ENCODE results near the gene LZTS2.

The LZTS2 gene

DNA sequence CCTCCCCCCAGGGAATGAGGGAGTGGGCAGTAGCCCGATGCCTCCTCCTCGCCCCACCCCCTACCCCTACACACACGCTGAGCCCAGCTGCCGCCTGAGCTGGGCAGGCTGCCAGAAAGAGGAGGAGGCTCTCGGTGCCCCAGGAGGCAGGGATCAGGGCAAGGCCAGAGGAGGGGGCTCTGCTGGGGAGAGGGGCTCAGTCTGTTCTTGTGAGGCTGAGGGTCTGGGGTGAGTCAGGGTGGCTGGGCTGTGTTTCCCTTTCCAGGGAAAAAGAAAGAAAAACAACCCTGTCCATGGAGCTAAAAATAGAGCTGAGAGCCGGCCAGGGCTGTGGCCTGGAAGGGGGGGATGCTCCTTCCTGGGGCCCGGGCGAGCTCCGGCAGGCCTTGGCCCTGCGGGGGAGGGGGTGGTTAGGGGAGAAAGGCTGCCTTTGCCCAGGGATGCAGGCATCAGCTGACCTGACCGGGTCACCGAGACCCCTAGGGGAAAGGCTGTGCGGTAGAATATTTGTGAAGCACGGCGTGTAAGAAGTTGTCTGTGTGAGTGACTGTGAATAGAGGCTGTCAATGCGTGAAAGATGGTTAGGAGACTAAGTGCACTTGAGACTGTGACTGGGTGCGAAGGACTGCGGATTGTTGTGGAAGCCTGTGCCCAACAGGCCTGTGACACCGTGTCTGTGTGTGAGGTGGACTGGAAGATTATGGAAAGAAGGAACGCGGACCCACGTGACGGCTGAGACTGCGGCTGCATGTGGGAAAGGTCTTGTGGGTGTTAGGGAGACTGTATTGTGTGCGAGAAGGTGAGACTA, 1.2 kb upstream of the LZTS2 start:
- peak; percentile 35 for DNase-seq (ENCODE audit: low read depth)

DNA sequence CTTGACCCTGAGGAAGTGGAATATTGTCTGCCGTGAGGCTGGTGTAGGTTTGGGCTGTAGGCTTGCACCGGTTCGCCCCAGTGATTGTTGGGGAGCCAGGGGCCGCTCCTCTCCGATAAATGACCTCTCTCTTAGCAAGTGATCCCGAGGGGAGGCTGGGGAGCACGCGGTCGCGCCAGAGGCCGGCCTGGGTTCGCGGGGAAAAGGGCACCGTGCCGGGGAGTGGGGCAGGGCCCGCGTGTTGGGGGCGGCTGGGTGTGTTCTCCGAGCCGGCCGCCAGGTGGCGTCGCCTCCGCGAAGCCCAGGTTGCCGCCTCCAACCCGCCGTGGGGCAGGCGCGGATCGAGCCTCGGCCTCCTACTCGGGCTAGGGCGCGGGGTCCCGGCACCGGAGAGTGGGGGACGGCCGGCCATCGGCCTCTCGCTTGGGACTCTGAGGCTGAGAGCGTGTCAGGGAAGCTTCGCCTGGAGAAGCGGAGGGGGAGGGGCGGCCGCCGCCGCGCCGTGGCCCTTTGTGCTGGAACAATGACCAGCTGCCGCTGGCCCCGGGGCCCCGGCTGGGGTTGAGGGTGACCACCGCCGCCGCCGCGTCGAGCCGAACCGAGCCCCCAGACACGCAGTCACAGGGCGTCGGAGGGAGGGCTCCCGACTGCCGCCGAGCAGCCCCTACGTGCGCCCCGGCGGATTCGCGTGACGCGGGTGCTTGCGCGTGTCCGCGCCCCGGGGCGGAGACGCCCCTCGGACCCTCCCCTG, 442 bp upstream of the LZTS2 start:
- DNase-seq (ENCODE audit: low read depth), result peak; percentile 71

DNA sequence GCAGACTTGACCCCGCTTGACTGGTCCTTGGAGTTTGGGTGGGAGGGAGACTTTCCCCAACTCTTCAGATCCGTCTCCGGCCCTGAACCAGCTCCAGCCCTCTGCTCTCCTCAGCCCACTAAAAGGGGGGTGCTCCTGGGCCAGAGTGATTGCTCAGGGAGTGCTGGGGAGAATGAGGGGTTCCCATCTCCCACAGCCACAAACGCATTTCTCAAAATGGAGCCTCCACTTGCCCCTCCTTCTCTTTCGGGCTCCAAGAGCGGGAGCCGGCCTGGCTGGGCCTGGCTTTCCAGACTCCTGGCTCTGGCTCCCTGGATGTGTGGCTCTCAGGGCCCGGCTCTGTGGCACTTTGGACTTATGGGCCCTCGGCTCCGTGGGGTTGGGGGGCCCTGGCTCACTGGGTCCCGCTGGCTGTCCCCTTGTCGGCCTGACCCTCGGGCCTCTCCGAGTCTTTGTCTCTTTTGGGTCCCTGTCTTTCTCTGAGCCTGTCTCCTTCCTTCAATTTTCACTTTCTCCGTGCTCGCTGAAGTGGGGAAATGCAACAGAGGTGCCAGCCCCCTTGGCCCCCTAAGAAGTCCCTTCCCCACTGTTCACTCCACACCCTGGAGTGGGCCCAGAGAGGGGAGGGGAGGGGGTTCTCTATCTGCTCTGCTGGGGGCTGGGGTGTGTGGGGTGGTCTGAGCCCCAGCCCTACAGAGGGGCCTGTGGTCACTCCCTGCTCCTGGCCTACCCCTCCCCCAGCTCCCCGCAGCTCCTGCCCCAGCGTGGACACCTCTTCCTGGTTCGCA, 713 bp downstream of the LZTS2 start:
- DNase-seq (ENCODE audit: low read depth), result no peak

- no peak for DNase-seq (ENCODE audit: low read depth)
Observed at GRCh38 chr10:101000915-101001658, 1.5 kb downstream of the LZTS2 start.

- no peak for DNase-seq (ENCODE audit: low read depth)
Observed at GRCh38 chr10:101001659-101002035, 2.0 kb downstream of the LZTS2 start.

DNA sequence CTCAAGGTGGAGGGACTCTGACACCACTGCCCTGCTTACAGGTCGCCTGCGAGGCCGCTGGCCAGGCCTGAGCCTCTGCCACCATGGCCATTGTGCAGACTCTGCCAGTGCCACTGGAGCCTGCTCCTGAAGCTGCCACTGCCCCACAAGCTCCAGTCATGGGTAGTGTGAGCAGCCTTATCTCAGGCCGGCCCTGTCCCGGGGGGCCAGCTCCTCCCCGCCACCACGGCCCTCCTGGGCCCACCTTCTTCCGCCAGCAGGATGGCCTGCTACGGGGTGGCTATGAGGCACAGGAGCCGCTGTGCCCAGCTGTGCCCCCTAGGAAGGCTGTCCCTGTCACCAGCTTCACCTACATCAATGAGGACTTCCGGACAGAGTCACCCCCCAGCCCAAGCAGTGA, 2.8 kb downstream of the LZTS2 start:
- DNase-seq (ENCODE audit: low read depth), result no peak

GRCh38 chr10:101003639-101004206, 4.1 kb downstream of the LZTS2 start:
- no peak for DNase-seq (ENCODE audit: low read depth)

- DNase-seq (ENCODE audit: low read depth), result no peak
Observed at GRCh38 chr10:101005361-101005760, 5.8 kb downstream of the LZTS2 start.

DNA sequence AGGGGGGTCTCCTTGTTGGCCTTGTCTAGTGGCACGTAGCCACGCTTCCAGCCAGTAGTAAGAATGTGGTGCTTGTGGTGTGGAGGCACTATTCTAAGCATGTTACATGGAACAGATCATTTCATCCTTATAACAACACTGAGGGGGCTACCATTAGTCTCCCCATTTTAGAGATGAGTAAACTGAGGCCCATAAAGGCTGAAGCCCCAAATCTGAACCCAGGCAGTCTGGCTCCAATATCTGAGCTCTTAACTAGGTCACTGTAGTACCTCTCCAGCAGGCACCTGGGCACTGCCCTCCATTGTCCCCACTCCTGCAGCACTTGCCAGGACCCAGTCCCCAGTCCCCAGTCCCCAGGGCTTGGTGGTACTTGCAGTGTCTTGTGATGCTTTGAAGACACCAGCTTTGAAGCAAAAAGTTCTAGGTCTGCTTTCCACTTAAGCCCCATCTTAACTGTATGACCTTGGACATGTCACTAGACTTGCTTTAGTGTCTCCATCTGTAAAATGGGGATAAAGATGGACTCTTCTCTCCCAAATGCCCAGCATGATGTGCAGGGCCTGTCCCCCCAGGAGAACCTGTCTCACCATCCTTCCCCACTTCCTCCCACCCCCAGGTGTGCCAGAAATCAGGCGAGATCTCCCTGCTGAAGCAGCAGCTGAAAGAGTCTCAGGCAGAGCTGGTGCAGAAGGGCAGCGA, 6.4 kb downstream of the LZTS2 start:
- DNase-seq (ENCODE audit: low read depth), result no peak

- no peak for DNase-seq (ENCODE audit: low read depth)
Observed at GRCh38 chr10:101006593-101007098, 7.0 kb downstream of the LZTS2 start.

DNA sequence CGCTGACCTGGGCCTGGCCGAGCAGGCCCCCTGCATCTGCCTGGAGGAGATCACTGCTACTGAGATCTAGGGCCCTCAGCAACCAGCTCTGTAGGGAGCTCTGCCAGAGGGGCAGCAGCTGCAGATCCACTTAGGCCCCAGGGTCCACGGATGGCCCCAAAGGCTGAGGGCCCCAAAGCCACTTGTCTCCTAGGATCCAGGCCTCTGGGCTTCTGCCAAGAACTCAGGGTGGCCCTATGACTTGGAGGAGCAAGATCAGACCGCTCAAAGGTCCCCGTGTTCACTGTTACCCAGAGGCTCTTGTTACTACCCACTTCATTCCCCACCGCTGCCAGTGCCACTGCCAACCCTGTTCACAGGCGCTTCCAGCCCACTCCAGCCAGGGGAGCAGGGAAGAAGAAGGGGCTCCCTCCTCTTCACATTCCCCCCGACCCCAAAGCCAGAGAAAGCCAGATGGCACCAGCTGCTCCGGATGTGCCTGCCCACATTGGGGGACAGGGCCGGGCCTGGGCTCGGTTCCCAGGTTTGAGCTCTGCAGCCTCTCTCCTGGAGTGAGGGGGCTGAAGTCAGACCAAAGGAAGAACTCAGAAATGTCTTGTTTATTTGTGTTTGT, 7.6 kb downstream of the LZTS2 start:
- no peak for DNase-seq (ENCODE audit: low read depth)

DNA sequence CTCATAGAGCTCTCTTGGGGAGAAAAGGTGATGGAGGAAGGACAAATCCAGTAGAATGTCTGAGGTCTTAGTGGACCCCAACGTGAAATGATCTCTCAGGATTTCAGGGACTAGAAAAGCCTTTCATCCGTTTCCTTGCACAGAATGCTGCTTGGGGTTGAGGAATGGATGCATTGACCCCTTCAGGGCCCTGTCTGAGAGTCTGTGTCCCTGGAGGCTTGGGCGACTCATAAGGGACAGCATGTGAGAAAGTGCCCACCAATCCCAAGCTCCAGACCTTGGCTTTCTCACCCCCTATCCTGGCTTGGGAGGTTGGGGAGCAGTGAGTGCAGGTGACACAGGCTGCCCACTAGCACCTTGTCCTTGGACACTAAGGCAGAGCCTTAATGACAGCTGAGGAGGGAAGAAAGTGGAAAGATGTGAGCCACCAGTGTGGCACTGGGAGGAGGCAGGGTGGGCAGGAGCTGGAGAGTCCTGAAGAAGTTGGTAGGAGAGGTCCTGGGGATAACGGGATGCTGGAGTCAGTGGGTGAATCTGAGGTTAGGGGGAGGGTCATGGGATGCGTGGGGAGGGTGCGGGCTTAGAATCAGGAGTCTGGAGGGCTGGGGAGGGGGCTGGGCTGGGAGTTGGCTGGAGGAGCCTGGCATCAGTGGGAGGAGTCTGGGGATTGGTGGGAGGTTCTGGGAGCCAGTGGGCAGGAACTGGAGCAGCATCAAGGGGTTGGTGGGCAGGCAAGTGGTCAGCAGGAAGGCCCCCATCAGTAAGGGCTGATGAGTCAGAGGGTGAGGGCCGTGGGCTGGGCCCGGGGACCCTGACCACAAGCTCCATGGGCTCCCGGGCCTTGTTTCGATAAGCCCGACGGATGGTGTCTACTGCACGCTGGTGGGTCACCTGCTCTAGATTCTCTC, 8.6 kb downstream of the LZTS2 start:
- DNase-seq (ENCODE audit: low read depth), result no peak

GRCh38 chr10:101008823-101009423, 9.3 kb downstream of the LZTS2 start:
- DNase-seq (ENCODE audit: low read depth), result no peak

GRCh38 chr10:101010329-101010728, 10.7 kb downstream of the LZTS2 start:
- DNase-seq (ENCODE audit: low read depth), result no peak

- no peak for DNase-seq (ENCODE audit: low read depth)
Observed at GRCh38 chr10:101011517-101012423, 12.2 kb downstream of the LZTS2 start.

- peak; percentile 55 for DNase-seq (ENCODE audit: low read depth)
Observed at GRCh38 chr10:101012525-101013364, 13.1 kb downstream of the LZTS2 start.

DNA sequence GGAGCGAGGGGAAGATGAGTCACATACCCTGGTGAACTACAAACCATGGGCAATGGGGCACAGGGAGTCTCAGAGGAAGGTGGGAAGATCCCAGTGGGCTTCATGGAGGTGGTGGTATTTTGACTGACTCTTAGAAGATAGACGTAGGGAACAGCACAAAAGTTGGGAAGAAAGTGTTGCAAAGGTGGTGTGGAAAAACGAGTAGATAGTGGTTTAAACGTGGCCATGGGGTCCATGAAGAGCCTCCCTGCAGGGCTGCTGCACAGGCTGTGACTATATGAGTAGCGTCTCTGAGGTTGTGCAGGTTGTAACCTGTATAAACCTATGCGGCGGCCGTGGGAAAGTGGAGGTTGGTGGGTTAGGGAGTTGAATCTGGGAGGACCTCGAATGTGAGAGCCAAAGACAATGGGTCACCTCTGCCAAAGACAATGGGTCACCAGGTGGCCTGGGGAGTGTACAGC, 13.8 kb downstream of the LZTS2 start:
- DNase-seq (ENCODE audit: low read depth), result no peak

Data from stimulated activated CD8-positive, alpha-beta memory T cell treated with anti-CD3 and anti-CD28 coated beads, Interleukin-12 subunit alpha, Interleukin-12 subunit beta, amount 100 ng/mL, for 4 hours (primary cell).